GM19463 (cell line): Measurements from ENCODE around the gene LLGL1.

Source experiments
- ATAC-seq: cut with Tn5 transposase; IDR thresholded peaks from one replicate; pipeline ENCODE4 v1.9.1; 2021; ENCODE audit warnings: mild to moderate bottlenecking, moderate library complexity; ENCODE audit not compliant: unreplicated experiment

The LLGL1 gene

GRCh38 chr17:18229254-18229653, 3.8 kb downstream of the LLGL1 start:
- ATAC-seq, result no peak

GRCh38 chr17:18229771-18230170, 4.3 kb downstream of the LLGL1 start:
- no peak for ATAC-seq

- no peak for ATAC-seq
Measured at GRCh38 chr17:18230288-18231141, 5.1 kb downstream of the LLGL1 start.

- no peak for ATAC-seq
Measured at GRCh38 chr17:18231164-18231563, 5.7 kb downstream of the LLGL1 start.

- no peak for ATAC-seq
Measured at GRCh38 chr17:18233803-18234518, 8.5 kb downstream of the LLGL1 start.

- no peak for ATAC-seq
Measured at GRCh38 chr17:18234853-18235380, 9.5 kb downstream of the LLGL1 start.

- no peak for ATAC-seq
Measured at GRCh38 chr17:18235743-18236256, 10.4 kb downstream of the LLGL1 start.

GRCh38 chr17:18236494-18236893, 11.1 kb downstream of the LLGL1 start:
- no peak for ATAC-seq

- no peak for ATAC-seq
Measured at GRCh38 chr17:18237461-18237860, 12.0 kb downstream of the LLGL1 start.

- no peak for ATAC-seq
Measured at GRCh38 chr17:18238299-18238698, 12.9 kb downstream of the LLGL1 start.

- no peak for ATAC-seq
Measured at GRCh38 chr17:18240449-18240848, 15.0 kb downstream of the LLGL1 start.

- ATAC-seq, result no peak
Measured at GRCh38 chr17:18241229-18241871, 15.9 kb downstream of the LLGL1 start.

GRCh38 chr17:18245038-18245776, 19.8 kb downstream of the LLGL1 start:
- no peak for ATAC-seq

GRCh38 chr17:18246109-18246725, 20.8 kb downstream of the LLGL1 start:
- no peak for ATAC-seq

GRCh38 chr17:18246880-18247612, 21.6 kb downstream of the LLGL1 start:
- no peak for ATAC-seq

GRCh38 chr17:18247613-18248001, 22.2 kb downstream of the LLGL1 start:
- no peak for ATAC-seq

- ATAC-seq, result no peak
Measured at GRCh38 chr17:18248300-18248731, 22.9 kb downstream of the LLGL1 start.

- no peak for ATAC-seq
Measured at GRCh38 chr17:18248811-18249210, 23.4 kb downstream of the LLGL1 start.

GRCh38 chr17:18250259-18250658, 24.8 kb downstream of the LLGL1 start:
- ATAC-seq, result no peak
